Measurements from ENCODE around the gene ITGA3. TPM values are rescaled to one million over a fixed set of nuclear protein-coding genes. Genes with fewer than 3 reads are reported as not detected.

Gene ITGA3
- total RNA-seq, 1 donor from 2014 or later: 50.8 TPM

DNA sequence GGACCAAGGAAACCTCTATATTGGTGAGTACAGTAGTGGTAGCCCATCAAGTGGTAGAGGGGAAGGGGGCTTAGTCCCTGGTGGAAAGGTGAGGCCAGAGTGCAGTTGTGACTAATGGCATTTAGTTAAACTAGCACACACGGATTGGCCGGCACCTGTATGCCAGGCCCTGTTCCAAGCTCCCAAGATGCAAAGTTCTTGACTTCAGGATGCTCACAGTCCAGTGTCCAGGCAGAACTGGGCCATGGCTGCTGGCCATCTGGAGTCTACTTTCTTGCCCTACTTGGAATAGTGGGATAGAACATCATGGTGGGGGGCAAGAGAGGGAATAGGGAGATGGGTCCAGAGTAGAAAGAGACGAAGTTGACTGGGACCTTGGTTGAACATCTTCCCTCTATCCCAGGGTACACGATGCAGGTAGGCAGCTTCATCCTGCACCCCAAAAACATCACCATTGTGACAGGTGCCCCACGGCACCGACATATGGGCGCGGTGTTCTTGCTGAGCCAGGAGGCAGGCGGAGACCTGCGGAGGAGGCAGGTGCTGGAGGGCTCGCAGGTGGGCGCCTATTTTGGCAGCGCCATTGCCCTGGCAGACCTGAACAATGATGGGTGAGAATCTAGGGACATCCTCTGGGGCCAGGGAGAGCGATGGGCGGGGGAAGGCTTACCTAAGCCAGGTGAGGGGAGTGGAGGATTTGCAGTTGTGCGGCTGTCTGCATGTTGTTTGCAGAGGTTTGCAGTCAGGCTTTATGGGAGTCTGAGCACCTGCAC lies 15.2 kb downstream of the ITGA3 start:
- DNase-seq (ENCODE audit: extremely low spot score in 2 of 2): no peak
- intact Hi-C loops (cut with DNase I): no loop called here
- Histone ChIP-seq H3K27me3 (no peaks in the 10 kb centered on the region), H3K4me1 (no peaks in the 10 kb centered on the region), H3K27ac (no peak overlapping the region), H3K36me3 (peaks cover 0 to 24% of the 10 kb centered on the region in 2 donors), H3K4me3 (no peak overlapping the region), H3K9me3 (no peaks in the 10 kb centered on the region)
- TF ChIP-seq POLR2A (IDR thresholded peaks at IDR 0.05) (no peak), POLR2AphosphoS5 (IDR thresholded peaks at IDR 0.05; ENCODE audit: insufficient read depth in 1 of 2, low read depth in 1 of 2) (no peak)
- TF ChIP-seq, protein P1, sequence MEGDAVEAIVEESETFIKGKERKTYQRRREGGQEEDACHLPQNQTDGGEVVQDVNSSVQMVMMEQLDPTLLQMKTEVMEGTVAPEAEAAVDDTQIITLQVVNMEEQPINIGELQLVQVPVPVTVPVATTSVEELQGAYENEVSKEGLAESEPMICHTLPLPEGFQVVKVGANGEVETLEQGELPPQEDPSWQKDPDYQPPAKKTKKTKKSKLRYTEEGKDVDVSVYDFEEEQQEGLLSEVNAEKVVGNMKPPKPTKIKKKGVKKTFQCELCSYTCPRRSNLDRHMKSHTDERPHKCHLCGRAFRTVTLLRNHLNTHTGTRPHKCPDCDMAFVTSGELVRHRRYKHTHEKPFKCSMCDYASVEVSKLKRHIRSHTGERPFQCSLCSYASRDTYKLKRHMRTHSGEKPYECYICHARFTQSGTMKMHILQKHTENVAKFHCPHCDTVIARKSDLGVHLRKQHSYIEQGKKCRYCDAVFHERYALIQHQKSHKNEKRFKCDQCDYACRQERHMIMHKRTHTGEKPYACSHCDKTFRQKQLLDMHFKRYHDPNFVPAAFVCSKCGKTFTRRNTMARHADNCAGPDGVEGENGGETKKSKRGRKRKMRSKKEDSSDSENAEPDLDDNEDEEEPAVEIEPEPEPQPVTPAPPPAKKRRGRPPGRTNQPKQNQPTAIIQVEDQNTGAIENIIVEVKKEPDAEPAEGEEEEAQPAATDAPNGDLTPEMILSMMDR (IDR thresholded peaks at IDR 0.05): no peak

DNA sequence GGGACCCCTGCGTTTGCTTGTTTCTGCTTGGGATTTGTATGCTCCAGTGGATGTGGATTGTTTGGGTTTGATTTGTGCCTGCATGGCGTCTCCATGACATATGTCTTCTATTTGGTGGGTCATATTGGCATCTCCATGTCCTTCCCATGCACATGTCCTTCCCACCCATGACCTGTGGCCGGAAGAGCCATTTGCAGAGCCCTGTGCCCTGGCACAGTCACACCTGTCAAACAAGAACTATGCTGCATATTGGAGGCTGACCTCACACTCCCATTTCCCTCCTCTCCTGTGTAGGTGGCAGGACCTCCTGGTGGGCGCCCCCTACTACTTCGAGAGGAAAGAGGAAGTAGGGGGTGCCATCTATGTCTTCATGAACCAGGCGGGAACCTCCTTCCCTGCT lies 15.8 kb downstream of the ITGA3 start:
- H3K27ac ChIP-seq: no peak overlapping the region
- no peaks in the 10 kb centered on the region for H3K4me1 ChIP-seq
- intact Hi-C loops (cut with DNase I): no loop called here
- TF ChIP-seq, protein P1 (IDR thresholded peaks at IDR 0.05): no peak
- TF ChIP-seq POLR2A (IDR thresholded peaks at IDR 0.05): no peak
- H3K4me3 ChIP-seq: no peak overlapping the region
- H3K36me3 ChIP-seq: peaks cover 0 to 29% of the 10 kb centered on the region in 2 donors
- H3K27me3 ChIP-seq: no peaks in the 10 kb centered on the region
- DNase-seq (ENCODE audit: extremely low spot score in 2 of 2): no peak
- no peaks in the 10 kb centered on the region for H3K9me3 ChIP-seq

DNA sequence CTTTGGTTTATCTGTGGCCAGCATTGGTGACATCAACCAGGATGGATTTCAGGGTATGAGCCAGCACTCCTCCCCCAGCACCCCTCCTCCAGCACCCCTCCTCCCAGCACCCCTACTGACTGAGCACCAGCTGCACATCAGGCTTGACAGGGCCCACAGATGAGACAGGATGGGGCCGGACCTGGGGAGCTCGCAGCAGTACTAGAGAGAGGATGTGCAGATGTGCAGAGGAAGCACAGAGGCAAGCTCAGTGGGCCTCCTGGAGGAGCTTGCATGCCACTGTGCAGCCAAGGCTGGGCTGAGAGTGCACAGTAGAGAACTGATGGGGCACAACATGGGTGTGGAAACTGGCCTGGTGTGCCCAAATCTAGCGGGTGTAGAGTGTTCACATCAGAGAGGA lies 16.2 kb downstream of the ITGA3 start:
- intact Hi-C loops (cut with DNase I): no loop called here
- Histone ChIP-seq H3K4me1 (no peaks in the 10 kb centered on the region), H3K4me3 (no peak overlapping the region), H3K9me3 (no peaks in the 10 kb centered on the region), H3K36me3 (peaks cover 0 to 32% of the 10 kb centered on the region in 2 donors), H3K27me3 (no peaks in the 10 kb centered on the region), H3K27ac (no peak overlapping the region)
- no peak for DNase-seq (ENCODE audit: extremely low spot score in 2 of 2)
- TF ChIP-seq POLR2AphosphoS5 (IDR thresholded peaks at IDR 0.05; ENCODE audit: insufficient read depth in 1 of 2, low read depth in 1 of 2) (no peak), POLR2A (IDR thresholded peaks at IDR 0.05) (no peak)
- TF ChIP-seq, protein P1 (IDR thresholded peaks at IDR 0.05): no peak

DNA sequence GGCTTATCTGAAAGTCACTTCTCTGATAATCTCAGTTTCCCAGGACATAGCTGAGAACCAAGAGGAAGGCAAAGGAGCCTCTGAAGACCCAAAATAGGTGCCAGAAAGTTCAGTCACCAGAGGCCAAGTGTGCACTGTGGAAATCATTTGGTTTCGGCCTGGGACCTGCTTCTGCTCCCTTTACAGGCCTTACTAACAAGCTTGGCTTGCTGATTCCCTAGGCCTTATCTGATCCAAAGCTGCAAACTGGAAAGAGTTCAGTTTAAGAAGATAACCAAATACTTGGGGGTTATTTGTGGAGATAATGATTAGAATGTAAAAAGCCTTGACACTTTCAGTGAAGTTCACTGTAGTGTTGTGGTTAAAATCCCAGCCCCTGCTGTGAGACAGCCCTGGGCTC lies 17.0 kb downstream of the ITGA3 start:
- peaks cover 0 to 40% of the 10 kb centered on the region in 2 donors for H3K36me3 ChIP-seq
- TF ChIP-seq POLR2AphosphoS5 (IDR thresholded peaks at IDR 0.05; ENCODE audit: insufficient read depth in 1 of 2, low read depth in 1 of 2): no peak
- TF ChIP-seq POLR2A (IDR thresholded peaks at IDR 0.05): no peak
- no peaks in the 10 kb centered on the region for H3K27me3 ChIP-seq
- no peak overlapping the region for H3K27ac ChIP-seq
- intact Hi-C loops (cut with DNase I): no loop called here
- H3K4me3 ChIP-seq: no peak overlapping the region
- no peak for DNase-seq (ENCODE audit: extremely low spot score in 2 of 2)
- no peaks in the 10 kb centered on the region for H3K4me1 ChIP-seq
- H3K9me3 ChIP-seq: no peaks in the 10 kb centered on the region

DNA sequence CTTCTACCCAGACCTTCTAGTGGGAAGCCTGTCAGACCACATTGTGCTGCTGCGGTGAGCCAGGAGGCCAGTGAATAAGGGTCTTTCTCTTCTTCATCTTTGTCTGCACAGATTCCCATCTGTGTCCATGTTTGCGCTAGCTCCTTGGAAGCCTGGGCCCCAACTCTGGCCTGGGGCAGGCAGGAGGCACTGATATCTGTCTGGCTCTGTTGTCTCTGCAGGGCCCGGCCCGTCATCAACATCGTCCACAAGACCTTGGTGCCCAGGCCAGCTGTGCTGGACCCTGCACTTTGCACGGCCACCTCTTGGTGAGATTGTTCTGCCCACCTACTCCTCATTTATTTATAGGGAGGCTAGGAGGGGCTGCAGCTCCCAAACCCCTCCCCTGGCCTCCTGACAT lies 18.3 kb downstream of the ITGA3 start:
- intact Hi-C loops (cut with DNase I): no loop called here
- Histone ChIP-seq H3K4me3 (no peak overlapping the region), H3K9me3 (no peaks in the 10 kb centered on the region), H3K36me3 (peaks cover 0 to 40% of the 10 kb centered on the region in 2 donors), H3K27me3 (no peaks in the 10 kb centered on the region), H3K27ac (no peak overlapping the region), H3K4me1 (no peaks in the 10 kb centered on the region)
- no peak for DNase-seq (ENCODE audit: extremely low spot score in 2 of 2)
- no peak for TF ChIP-seq POLR2AphosphoS5 (IDR thresholded peaks at IDR 0.05; ENCODE audit: insufficient read depth in 1 of 2, low read depth in 1 of 2)
- TF ChIP-seq POLR2A (IDR thresholded peaks at IDR 0.05): no peak
- TF ChIP-seq, protein P1 (IDR thresholded peaks at IDR 0.05): no peak
